Endothelial cell of umbilical vein (primary cell): Measurements from ENCODE around the gene PLA2G2D. TPM values are rescaled to one million over a fixed set of nuclear protein-coding genes. Genes with fewer than 3 reads are reported as not detected.

Experiments used
- BruUV-seq: library from RNA; stranded (reverse); fragments of 400-500 nt; replicated peaks from 2 replicates; lab custom pipeline; 2021; lab: Mats Ljungman, UMichigan
- CTCF ChIA-PET: fragments of 300-600, 350-600 bp; sonication (Branson Sonifier 250); formaldehyde crosslinking; loops from one replicate; lab custom pipeline; 2021; ENCODE audit warnings: antibody characterized with exemption, inconsistent platforms; lab: Charles Lee
- POLR2A ChIA-PET: fragments of 300-600, 350-600 bp; sonication (Branson Sonifier 250); formaldehyde crosslinking; loops from one replicate; lab custom pipeline; 2021; ENCODE audit warnings: antibody characterized with exemption, inconsistent platforms; lab: Charles Lee
- DNase-seq: peaks from one replicate; pipeline ENCODE4 v3.0.0-alpha.2; 2011; ENCODE audit warnings: low read depth, low spot score
- FAIRE-seq: peaks from 2 replicates; lab custom pipeline; 2011; peaks lifted over from hg19 to GRCh38; lab: Jason Lieb, UNC
- H2AFZ ChIP-seq: 2 replicates; pipeline ENCODE4 v1.6.0; 2012; ENCODE audit warnings: low read depth, low read length, control low read depth, inconsistent platforms
- H3K27ac ChIP-seq: 2 replicates; pipeline ENCODE4 v1.5.1; 2011; ENCODE audit warnings: low read depth, mild to moderate bottlenecking, control low read depth, low read length, moderate library complexity; ENCODE audit not compliant: insufficient read depth
- H3K27me3 ChIP-seq, 2 experiments: 2 replicates each; pipeline versions ENCODE4 v1.6.0 to v1.6.1; 2011; ENCODE audit warnings: low read length in 2 of 2, mixed read lengths in 1 of 2; ENCODE audit not compliant: control insufficient read depth in 2 of 2, insufficient read depth in 2 of 2
- H3K36me3 ChIP-seq, 2 experiments: 2 replicates in 1 of 2; 3 replicates in 1 of 2; pipeline ENCODE4 v1.5.1; 2011; ENCODE audit warnings: low read length in 2 of 2, mild to moderate bottlenecking in 1 of 2, moderate library complexity in 1 of 2; ENCODE audit not compliant: control insufficient read depth in 2 of 2, insufficient read depth in 2 of 2; ENCODE audit errors: extremely low read depth in 1 of 2
- H3K4me1 ChIP-seq: 3 replicates; pipeline ENCODE4 v1.5.1; 2011; ENCODE audit warnings: mild to moderate bottlenecking, low read length; ENCODE audit not compliant: control insufficient read depth, insufficient read depth; ENCODE audit errors: extremely low read depth
- H3K4me2 ChIP-seq: 2 replicates; pipeline ENCODE4 v1.6.1; 2011; ENCODE audit warnings: low read length, control low read depth, mixed read lengths; ENCODE audit not compliant: insufficient read depth
- H3K4me3 ChIP-seq, 3 experiments: fragments of 200-600 bp in 1 of 3; sonication (generic), shearing (Covaris generic) in 1 of 3; replicated peaks in 1 of 3; 2 replicates each; pipeline ENCODE4 v1.5.1; 2011 to 2016; ENCODE audit warnings: control low read depth in 3 of 3, low read length in 3 of 3, mild to moderate bottlenecking in 2 of 3, inconsistent platforms in 1 of 3, low read depth in 1 of 3, moderate library complexity in 1 of 3; ENCODE audit not compliant: insufficient read depth in 1 of 3
- H3K79me2 ChIP-seq: 2 replicates; pipeline ENCODE4 v1.6.0; 2012; ENCODE audit warnings: low read length, inconsistent platforms; ENCODE audit not compliant: control insufficient read depth, insufficient read depth
- H3K9ac ChIP-seq: replicated peaks from 2 replicates; pipeline ENCODE3; 2011; ENCODE audit warnings: low read length, control low read depth; ENCODE audit not compliant: insufficient read depth; ENCODE audit errors: extremely low read depth
- H3K9me1 ChIP-seq: replicated peaks from 3 replicates; pipeline ENCODE4 v1.6.0; 2011; ENCODE audit warnings: mild to moderate bottlenecking, low read length; ENCODE audit not compliant: control insufficient read depth, insufficient read depth; ENCODE audit errors: extremely low read depth
- H3K9me3 ChIP-seq: replicated peaks from 2 replicates; pipeline ENCODE4 v1.5.1; 2012; ENCODE audit warnings: low read length, inconsistent platforms; ENCODE audit not compliant: control insufficient read depth, insufficient read depth
- H4K20me1 ChIP-seq: replicated peaks from 2 replicates; pipeline ENCODE3; 2011; ENCODE audit warnings: mild to moderate bottlenecking, low read length; ENCODE audit not compliant: control insufficient read depth, insufficient read depth; ENCODE audit errors: extremely low read depth
- CTCF ChIP-seq, 2 donors: IDR thresholded peaks; 1 replicate in 1 of 2; 2 replicates in 1 of 2; pipeline ENCODE4 v1.5.1; 2011; ENCODE audit warnings: low read length in 2 of 2, mild to moderate bottlenecking in 2 of 2, moderate library complexity in 2 of 2, control low read depth in 1 of 2, inconsistent platforms in 1 of 2, low read depth in 1 of 2; ENCODE audit not compliant: insufficient read depth in 1 of 2; ENCODE audit errors: extremely low read depth in 1 of 2
- EZH2 ChIP-seq: IDR thresholded peaks from 2 replicates; pipeline ENCODE4 v1.6.1; 2012; ENCODE audit warnings: borderline replicate concordance, low read depth, mild to moderate bottlenecking, moderate library complexity, low read length, inconsistent platforms; ENCODE audit not compliant: severe bottlenecking
- FOS ChIP-seq: IDR thresholded peaks from 2 replicates; pipeline ENCODE4 v1.6.1; 2011; ENCODE audit warnings: mild to moderate bottlenecking, low read length, moderate library complexity, borderline replicate concordance; ENCODE audit not compliant: insufficient read depth
- JUN ChIP-seq: IDR thresholded peaks from 2 replicates; pipeline ENCODE4 v1.6.1; 2011; ENCODE audit warnings: borderline replicate concordance, low read depth; ENCODE audit not compliant: insufficient read length, insufficient read depth
- MAX ChIP-seq: IDR thresholded peaks from 2 replicates; pipeline ENCODE4 v1.6.1; 2011; ENCODE audit not compliant: insufficient read depth, insufficient read length
- dilution Hi-C: fragments of 300-500 bp; cut with MboI; formaldehyde crosslinking; loops from one replicate; pipeline ENCODE4 v1.15.0; 2019; ENCODE audit warnings: low sequenced_read_pairs; ENCODE audit not compliant: extremely low pct_ligation_motif_present
- intact Hi-C: fragments of 100-400 bp; cut with micrococcal nuclease; formaldehyde crosslinking; loops from one replicate; pipeline ENCODE4 v1.10.0; 2022
- polyA plus RNA-seq, 4 experiments: library from polyadenylated mRNA; depleted of rRNA in 3 of 4; stranded (reverse) in 3 of 4; unstranded in 1 of 4; fragments of >200 nt; gene quantifications; 2 replicates each; pipeline versions ENCODE4 v1.2.1 to v1.2.3, GENCODE V29; 2011 to 2012; ENCODE audit warnings: missing spikeins in 1 of 4
- total RNA-seq: library from RNA; stranded (reverse); gene quantifications from 2 replicates; pipeline ENCODE4 v1.2.3, GENCODE V29; 2021

The PLA2G2D gene
- total and polyA plus RNA-seq, 2 donors (not counting 3 experiments of a cell fraction or from before 2014, with no cell fraction given): not detected

- Histone ChIP-seq H4K20me1 (no peaks in the 10 kb centered on the region), H3K9ac (no peak overlapping the region), H3K27me3 (no peaks in the 10 kb centered on the region), H3K4me3 (no peak overlapping the region), H3K79me2 (no peaks in the 10 kb centered on the region), H2AFZ (no peak overlapping the region), H3K36me3 (no peaks in the 10 kb centered on the region), H3K9me1 (no peaks in the 10 kb centered on the region), H3K27ac (no peak overlapping the region), H3K9me3 (no peaks in the 10 kb centered on the region), H3K4me2 (no peak overlapping the region), H3K4me1 (peaks cover 6% of the 10 kb centered on the region)
- dilution Hi-C loops (no loop called here), intact Hi-C loops (no loop called here)
- TF ChIP-seq FOS (no peak), CTCF (IDR thresholded peaks at IDR 0.05; ENCODE audit: extremely low read depth in 1 of 2, insufficient read depth in 1 of 2, low read depth in 1 of 2, low read length in 2 of 2) (no peak), EZH2 (no peak), MAX (no peak), JUN (no peak)
- FAIRE-seq: no peak
- POLR2A ChIA-PET: no interaction called here
- no TSS peak for BruUV-seq
- CTCF ChIA-PET: no interaction called here
- DNase-seq: no peak
These were observed 36.0 kb downstream of the PLA2G2D start for GRCh38 chr1:20083178-20083944.
